Measurements from ENCODE around the gene POMT1. TPM values are rescaled to one million over a fixed set of nuclear protein-coding genes. Genes with fewer than 3 reads are reported as not detected.

Gene POMT1
- total RNA-seq, 1 experiment from 2014 or later = 19.7 TPM

GRCh38 chr9:131480258-131480657 is 22.5 kb upstream of the POMT1 start:
- POLR2A ChIA-PET = no interaction called here
- H3K27ac Mint-ChIP-seq (ENCODE audit: low read depth, unreplicated experiment) = no peak overlapping the region
- CTCF ChIA-PET = interaction anchor here (0.6 to 1.1 kb wide), 11 partner anchors 14 to 780 kb away, joined by 3 to 5 read pairs (median 3); no protein-coding TSS in a partner anchor
- no peaks in the 10 kb centered on the region for H3K4me1 Mint-ChIP-seq (ENCODE audit: insufficient read depth, unreplicated experiment)
- no peak for TF ChIP-seq CTCF (IDR thresholded peaks at IDR 0.05; ENCODE audit: unreplicated experiment)
- no peak overlapping the region for H3K4me3 Mint-ChIP-seq (ENCODE audit: unreplicated experiment)
- H3K36me3 Mint-ChIP-seq (ENCODE audit: insufficient read depth, unreplicated experiment) = peaks cover 96% of the 10 kb centered on the region
- no TSS peak for BruUV-seq (replicated peaks)
- no peaks in the 10 kb centered on the region for H3K9me3 Mint-ChIP-seq (ENCODE audit: unreplicated experiment)
- intact Hi-C loops (cut with micrococcal nuclease) = no loop called here
- peak; percentile 26 for DNase-seq (ENCODE audit: unreplicated experiment)
- H3K27me3 Mint-ChIP-seq (ENCODE audit: insufficient read depth, unreplicated experiment) = no peaks in the 10 kb centered on the region

DNA sequence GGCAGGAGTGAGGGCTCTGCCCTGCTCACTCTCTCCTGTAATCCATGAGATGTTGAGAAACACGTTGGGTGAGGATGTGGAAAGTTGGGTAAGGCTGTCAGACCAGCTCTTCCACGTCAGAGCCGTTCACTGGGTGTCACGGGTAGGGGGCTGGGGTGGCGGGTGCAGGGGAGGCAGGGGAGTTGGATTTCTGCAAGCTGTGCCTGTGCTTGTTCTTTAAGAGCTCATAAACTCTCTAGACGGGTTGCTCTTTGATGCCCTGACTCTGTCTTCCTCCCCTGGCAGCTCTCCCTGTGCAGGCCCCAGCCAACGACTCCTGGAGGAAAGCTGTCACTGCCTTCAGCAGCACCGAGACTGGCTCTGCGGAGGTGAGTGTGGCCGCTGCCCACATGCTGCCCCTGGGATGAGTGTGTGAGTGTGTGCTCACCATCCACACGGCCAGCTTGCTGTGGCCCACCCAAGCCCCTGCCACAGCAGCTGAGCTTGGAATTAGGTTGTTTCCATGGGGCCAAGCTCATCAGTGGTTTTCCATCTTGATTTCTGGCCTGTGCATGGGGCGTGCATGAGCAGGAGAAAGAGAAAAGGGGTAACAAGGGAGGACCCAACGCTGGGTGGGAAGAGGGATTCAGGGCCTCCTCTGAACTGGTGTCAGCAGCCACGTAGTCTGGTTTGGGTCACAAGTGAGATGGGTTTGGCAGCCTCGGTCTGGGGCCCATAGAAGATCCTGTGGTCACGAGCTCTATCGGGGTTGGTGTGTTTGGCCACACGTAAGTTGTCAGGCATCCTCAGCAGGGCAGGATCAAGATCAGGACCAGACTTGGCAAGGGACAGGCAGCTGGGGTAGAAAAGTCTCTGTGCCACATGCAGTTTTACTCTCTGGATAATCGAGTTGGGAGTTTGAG is 21.0 kb upstream of the POMT1 start:
- intact Hi-C loops (cut with micrococcal nuclease) = no loop called here
- Mint-ChIP-seq H3K36me3 (ENCODE audit: insufficient read depth, unreplicated experiment) (peaks cover 96% of the 10 kb centered on the region), H3K27me3 (ENCODE audit: insufficient read depth, unreplicated experiment) (no peaks in the 10 kb centered on the region), H3K4me1 (ENCODE audit: insufficient read depth, unreplicated experiment) (no peaks in the 10 kb centered on the region), H3K9me3 (ENCODE audit: unreplicated experiment) (no peaks in the 10 kb centered on the region), H3K4me3 (ENCODE audit: unreplicated experiment) (no peak overlapping the region), H3K27ac (ENCODE audit: low read depth, unreplicated experiment) (peak overlapping the region; percentile 39)
- DNase-seq (ENCODE audit: unreplicated experiment) = no peak
- no TSS peak for BruUV-seq (replicated peaks)
- ChIA-PET POLR2A (interaction anchor here (0.8 kb wide), 1 partner anchor 803 kb away, joined by 4 read pairs; no protein-coding TSS in a partner anchor), CTCF (interaction anchor here (0.6 to 1.5 kb wide), 2 partner anchors 132 to 775 kb away, joined by 5 to 7 read pairs; no protein-coding TSS in a partner anchor)
- TF ChIP-seq CTCF (IDR thresholded peaks at IDR 0.05; ENCODE audit: unreplicated experiment) = no peak

GRCh38 chr9:131482343-131483006 is 20.2 kb upstream of the POMT1 start:
- BruUV-seq (replicated peaks) = no TSS peak

More at GRCh38 chr9:131482343-131483006, 20.2 kb upstream of the POMT1 start:
- TF ChIP-seq CTCF (IDR thresholded peaks at IDR 0.05; ENCODE audit: unreplicated experiment) = no peak
- H3K27ac Mint-ChIP-seq (ENCODE audit: low read depth, unreplicated experiment) = peak overlapping the region; percentile 39
- no peaks in the 10 kb centered on the region for H3K4me1 Mint-ChIP-seq (ENCODE audit: insufficient read depth, unreplicated experiment)
- POLR2A ChIA-PET = no interaction called here
- intact Hi-C loops (cut with micrococcal nuclease) = no loop called here
- no peaks in the 10 kb centered on the region for H3K27me3 Mint-ChIP-seq (ENCODE audit: insufficient read depth, unreplicated experiment)
- H3K4me3 Mint-ChIP-seq (ENCODE audit: unreplicated experiment) = no peak overlapping the region
- no peak for DNase-seq (ENCODE audit: unreplicated experiment)
- no peaks in the 10 kb centered on the region for H3K9me3 Mint-ChIP-seq (ENCODE audit: unreplicated experiment)
- CTCF ChIA-PET = interaction anchor here (0.6 to 1.5 kb wide), 2 partner anchors 133 to 776 kb away, joined by 5 to 7 read pairs; no protein-coding TSS in a partner anchor
- H3K36me3 Mint-ChIP-seq (ENCODE audit: insufficient read depth, unreplicated experiment) = peaks cover 93% of the 10 kb centered on the region

All from MCF 10A (cell line).